Measurements from ENCODE around the gene GABRQ. TPM values are rescaled to one million over a fixed set of nuclear protein-coding genes. Genes with fewer than 3 reads are reported as not detected.

The GABRQ gene
- not detected in 2 replicates for total RNA-seq (2021)
- Bru-seq, nascent RNA = percentile 5 among the genes with signal in this experiment
- percentile 4 among the genes with signal in this experiment for BruChase-seq, experiment 1, labeled RNA remaining after a 2-hour chase
- percentile 10 among the genes with signal in this experiment for BruChase-seq, experiment 2, labeled RNA remaining after a 6-hour chase
- long read RNA-seq = 0 reads

GRCh38 chrX:152637649-152638442 lies at the start of gene GABRQ:
Gene GABRQ, plus strand, starts transcription at chrX:152637895. Its CDS starts 308 bp downstream, at chrX:152638203.
- Histone ChIP-seq H3K27ac (ENCODE audit: low read depth, low read length, poor library complexity, severe bottlenecking) (no peak within 1 kb of the TSS), H3K4me1 (ENCODE audit: insufficient read depth, low read length, poor library complexity, severe bottlenecking) (no peaks in the 10 kb centered on the region), H3K36me3 (ENCODE audit: insufficient read depth, low read length, poor library complexity, severe bottlenecking) (no peaks in the 10 kb centered on the region), H3K4me3 (ENCODE audit: low read depth, low read length, poor library complexity, severe bottlenecking) (no peak within 1 kb of the TSS), H3K27me3 (replicated peaks; ENCODE audit: insufficient read depth, low read depth, low read length, poor library complexity) (peaks cover 27% of the 10 kb centered on the region), H3K9me3 (ENCODE audit: low read depth, low read length, poor library complexity, severe bottlenecking) (no peaks in the 10 kb centered on the region)
- ChIA-PET CTCF (interaction anchor here (0.5 kb wide), 2 partner anchors 654 to 1462 kb away, joined by 3 to 9 read pairs; no protein-coding TSS in a partner anchor), POLR2A (ENCODE audit: low non-redundant PET) (no interaction called here)
- no TSS peak for BruUV-seq (replicated peaks)
- intact Hi-C loops (cut with micrococcal nuclease; ENCODE audit: unreplicated experiment) = loop anchor here (2.0 kb wide), 1 partner anchor 885 kb away; no protein-coding TSS in a partner anchor
- peak; percentile 70 for DNase-seq (ENCODE audit: low spot score)
- no peak for TF ChIP-seq EZH2 (IDR thresholded peaks at IDR 0.05; ENCODE audit: borderline replicate concordance, low read depth, low read length, poor library complexity, severe bottlenecking)
- TF ChIP-seq CTCF (conservative IDR thresholded peaks at IDR 0.05; ENCODE audit: low read depth, low read length) = no peak

- H3K27me3 ChIP-seq (replicated peaks; ENCODE audit: insufficient read depth, low read depth, low read length, poor library complexity) = no peaks in the 10 kb centered on the region
- CTCF ChIA-PET = no interaction called here
- no peak overlapping the region for H3K27ac ChIP-seq (ENCODE audit: low read depth, low read length, poor library complexity, severe bottlenecking)
- intact Hi-C loops (cut with micrococcal nuclease; ENCODE audit: unreplicated experiment) = no loop called here
- H3K4me3 ChIP-seq (ENCODE audit: low read depth, low read length, poor library complexity, severe bottlenecking) = no peak overlapping the region
- POLR2A ChIA-PET (ENCODE audit: low non-redundant PET) = no interaction called here
- no peak for DNase-seq (ENCODE audit: low spot score)
- TF ChIP-seq CTCF (conservative IDR thresholded peaks at IDR 0.05; ENCODE audit: low read depth, low read length) (no peak), EZH2 (IDR thresholded peaks at IDR 0.05; ENCODE audit: borderline replicate concordance, low read depth, low read length, poor library complexity, severe bottlenecking) (no peak)
- BruUV-seq (replicated peaks) = no TSS peak
- no peaks in the 10 kb centered on the region for H3K4me1 ChIP-seq (ENCODE audit: insufficient read depth, low read length, poor library complexity, severe bottlenecking)
- H3K36me3 ChIP-seq (ENCODE audit: insufficient read depth, low read length, poor library complexity, severe bottlenecking) = no peaks in the 10 kb centered on the region
- H3K9me3 ChIP-seq (ENCODE audit: low read depth, low read length, poor library complexity, severe bottlenecking) = no peaks in the 10 kb centered on the region
Measured at GRCh38 chrX:152588206-152588605, 49.5 kb upstream of the GABRQ start.

- DNase-seq (ENCODE audit: low spot score) = no peak
- Histone ChIP-seq H3K4me3 (ENCODE audit: low read depth, low read length, poor library complexity, severe bottlenecking) (no peak overlapping the region), H3K27me3 (replicated peaks; ENCODE audit: insufficient read depth, low read depth, low read length, poor library complexity) (peaks cover 4% of the 10 kb centered on the region), H3K9me3 (ENCODE audit: low read depth, low read length, poor library complexity, severe bottlenecking) (no peaks in the 10 kb centered on the region), H3K36me3 (ENCODE audit: insufficient read depth, low read length, poor library complexity, severe bottlenecking) (no peaks in the 10 kb centered on the region), H3K4me1 (ENCODE audit: insufficient read depth, low read length, poor library complexity, severe bottlenecking) (no peaks in the 10 kb centered on the region), H3K27ac (ENCODE audit: low read depth, low read length, poor library complexity, severe bottlenecking) (no peak overlapping the region)
- ChIA-PET CTCF (no interaction called here), POLR2A (ENCODE audit: low non-redundant PET) (no interaction called here)
- no TSS peak for BruUV-seq (replicated peaks)
- TF ChIP-seq CTCF (conservative IDR thresholded peaks at IDR 0.05; ENCODE audit: low read depth, low read length) (no peak), EZH2 (IDR thresholded peaks at IDR 0.05; ENCODE audit: borderline replicate concordance, low read depth, low read length, poor library complexity, severe bottlenecking) (no peak)
- intact Hi-C loops (cut with micrococcal nuclease; ENCODE audit: unreplicated experiment) = no loop called here
Measured at GRCh38 chrX:152600853-152601633, 36.7 kb upstream of the GABRQ start.
